DMS153 treated with DMSO at 0.1 percent for 48 hours (cell line): ENCODE results near the gene TPPP3.
"Not testable (repeated sequence)": the region's sequence is repeated elsewhere in the genome, so short reads cannot be mapped to it uniquely, and the experiment has no call there.

Experiments
- DNase-seq: peaks from one replicate; lab custom pipeline; 2025; ENCODE audit not compliant: unreplicated experiment; lab: John Stamatoyannopoulos, UW

TPPP3 gene

DNA sequence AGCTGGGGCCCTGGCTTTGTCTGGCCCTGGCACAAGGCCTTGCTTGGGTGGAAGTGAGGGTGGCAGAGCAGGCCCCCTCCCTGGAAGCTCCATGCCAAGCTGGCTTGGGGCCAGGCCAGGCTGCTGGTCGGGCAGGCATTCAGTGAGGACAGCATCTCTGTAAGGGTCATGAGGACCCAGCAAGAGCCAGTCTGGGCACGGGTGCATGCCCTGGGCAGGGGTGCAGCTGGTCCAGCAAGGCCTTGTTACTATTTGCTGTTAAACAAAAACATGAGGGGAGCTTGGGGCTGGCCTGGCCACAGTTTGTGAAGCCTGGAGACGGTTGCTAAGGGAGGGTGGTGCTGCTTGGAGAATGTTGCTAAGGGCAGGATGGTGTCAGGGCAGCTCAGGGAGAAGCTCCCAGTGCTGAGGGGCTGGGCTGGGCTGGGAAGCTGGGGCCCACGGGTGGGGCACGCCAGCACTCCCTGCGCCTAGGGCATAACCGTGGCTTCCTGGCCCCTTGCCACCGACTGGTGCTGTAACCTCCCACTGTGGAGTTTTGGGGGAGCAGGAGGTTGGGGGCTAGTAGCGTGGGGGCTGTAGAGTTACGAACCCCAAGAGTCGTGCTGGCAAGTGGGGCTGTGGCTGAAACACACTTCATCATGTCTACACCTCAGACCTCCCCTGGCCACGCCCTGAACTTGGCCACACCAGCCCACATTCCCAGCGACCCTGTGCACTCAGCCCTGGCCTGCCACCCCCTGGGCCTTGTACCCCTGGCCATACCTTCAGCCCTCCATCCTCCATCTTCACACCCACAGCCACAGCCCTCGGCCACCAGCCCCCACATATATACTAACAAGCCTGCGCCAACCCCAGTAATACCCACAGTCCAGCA lies 1.6 kb downstream of the TPPP3 start:
- DNase-seq = peak; percentile 37

DNA sequence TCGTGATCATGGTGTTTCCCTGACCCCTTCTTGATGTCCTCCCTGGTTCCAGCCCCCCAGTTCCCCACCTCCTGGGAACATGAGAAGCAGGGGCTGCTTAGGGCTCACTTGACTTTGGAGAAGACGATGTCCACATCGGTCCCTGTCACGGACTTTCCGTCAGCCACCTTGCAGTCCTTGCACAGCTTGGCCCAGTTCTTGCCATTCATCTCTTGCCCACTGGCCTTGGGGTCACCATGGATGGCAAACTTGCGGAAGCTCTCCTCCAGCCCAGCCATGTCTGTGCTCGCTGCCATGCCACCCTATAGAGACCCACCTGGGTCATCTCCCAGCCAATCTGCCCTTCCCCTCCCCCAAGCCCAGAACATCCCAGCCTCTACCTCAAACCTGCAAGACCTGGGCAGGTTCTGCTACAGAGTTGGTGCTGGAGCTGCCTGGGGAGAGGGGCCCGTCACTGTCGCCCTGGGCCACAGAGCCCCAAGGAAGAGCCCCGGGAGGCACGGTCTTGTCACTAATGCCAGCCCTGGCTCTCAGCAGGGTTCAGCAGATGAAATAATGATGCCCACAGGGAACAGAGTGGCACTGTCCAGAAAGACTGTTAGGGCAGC lies 2.4 kb downstream of the TPPP3 start:
- no peak for DNase-seq

DNA sequence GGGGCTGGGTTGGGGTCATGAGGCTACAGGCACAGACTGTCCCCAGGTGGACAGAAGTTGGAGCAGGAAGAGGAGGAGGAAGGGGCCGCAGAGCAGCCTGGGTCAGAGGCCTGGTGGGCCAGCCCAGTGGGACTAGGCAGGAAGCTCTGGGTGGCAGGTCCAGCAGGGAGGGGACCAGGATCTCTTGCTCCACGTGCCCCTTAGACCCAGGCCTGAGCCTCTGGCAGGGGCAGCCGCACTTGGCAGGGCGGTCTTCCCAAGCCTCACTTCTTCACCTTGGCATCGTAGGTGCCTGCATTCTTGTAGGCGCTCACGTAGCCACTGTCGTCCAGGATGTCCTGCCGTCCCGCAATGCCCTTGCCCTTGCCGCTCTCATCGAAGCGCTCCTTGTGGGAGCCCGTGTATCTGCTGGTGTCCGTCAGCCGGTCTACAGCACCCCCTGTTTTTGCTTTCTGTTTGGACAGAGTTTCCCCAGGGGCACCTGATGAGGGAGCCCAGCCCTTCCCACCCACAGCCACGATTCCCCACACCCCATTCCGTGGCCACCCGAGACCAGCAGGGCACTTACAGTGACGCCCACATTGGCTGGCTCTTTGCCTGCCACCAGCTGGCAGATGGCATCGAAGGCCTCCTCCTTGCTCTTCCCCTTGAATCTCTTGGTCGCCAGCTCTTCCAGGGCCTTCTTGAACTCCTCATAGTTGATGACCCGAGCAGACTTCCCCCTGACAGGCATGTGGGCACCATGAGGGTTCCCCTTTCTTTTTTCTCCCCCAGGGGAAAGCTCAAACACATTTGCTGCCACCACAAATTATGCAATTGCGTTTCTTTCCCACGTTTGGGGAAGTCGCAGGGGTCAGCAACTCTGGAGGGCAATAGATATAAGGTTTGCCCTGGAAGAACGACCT lies 3.1 kb downstream of the TPPP3 start:
- DNase-seq = no peak

DNA sequence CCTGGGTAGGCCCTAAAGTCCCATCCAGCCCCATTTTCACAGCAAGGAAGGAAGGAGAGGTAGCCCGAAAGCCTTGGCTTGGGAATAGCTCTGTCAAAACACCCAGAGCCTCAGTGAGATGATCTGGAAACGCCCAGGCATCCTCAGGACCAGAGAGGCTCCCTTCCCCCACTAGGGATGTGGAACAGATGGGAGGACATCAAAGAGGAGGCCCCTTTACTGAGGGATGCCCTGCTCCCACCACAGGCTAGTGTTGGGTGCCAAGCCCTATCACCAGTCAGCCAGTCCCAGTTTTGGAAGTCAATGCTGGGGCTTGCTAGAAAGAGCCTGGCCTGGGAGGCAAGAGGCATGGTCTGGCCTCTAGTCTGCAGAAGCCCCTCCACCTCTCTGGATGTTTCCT lies 4.7 kb downstream of the TPPP3 start:
- DNase-seq = no peak

DNA sequence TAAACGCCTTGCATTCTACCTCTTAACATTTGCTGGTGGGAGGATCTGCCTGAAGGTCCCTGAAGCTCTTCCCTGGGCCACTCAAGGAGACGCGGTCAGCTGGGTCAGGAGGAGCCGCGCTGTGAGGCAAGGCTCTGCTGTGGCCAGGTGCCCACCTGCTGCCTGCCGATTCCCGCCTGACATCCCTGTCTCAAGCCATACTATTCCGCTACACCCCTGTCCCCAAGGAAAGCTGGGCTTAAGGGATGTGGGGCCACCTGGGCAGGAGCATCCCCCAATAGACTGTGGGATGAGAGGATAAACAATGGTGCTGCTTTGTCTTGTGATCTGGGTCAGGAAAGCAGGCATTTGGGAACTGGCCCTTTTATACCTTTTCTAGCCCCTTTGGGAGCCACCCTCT lies 5.1 kb downstream of the TPPP3 start:
- no peak for DNase-seq

DNA sequence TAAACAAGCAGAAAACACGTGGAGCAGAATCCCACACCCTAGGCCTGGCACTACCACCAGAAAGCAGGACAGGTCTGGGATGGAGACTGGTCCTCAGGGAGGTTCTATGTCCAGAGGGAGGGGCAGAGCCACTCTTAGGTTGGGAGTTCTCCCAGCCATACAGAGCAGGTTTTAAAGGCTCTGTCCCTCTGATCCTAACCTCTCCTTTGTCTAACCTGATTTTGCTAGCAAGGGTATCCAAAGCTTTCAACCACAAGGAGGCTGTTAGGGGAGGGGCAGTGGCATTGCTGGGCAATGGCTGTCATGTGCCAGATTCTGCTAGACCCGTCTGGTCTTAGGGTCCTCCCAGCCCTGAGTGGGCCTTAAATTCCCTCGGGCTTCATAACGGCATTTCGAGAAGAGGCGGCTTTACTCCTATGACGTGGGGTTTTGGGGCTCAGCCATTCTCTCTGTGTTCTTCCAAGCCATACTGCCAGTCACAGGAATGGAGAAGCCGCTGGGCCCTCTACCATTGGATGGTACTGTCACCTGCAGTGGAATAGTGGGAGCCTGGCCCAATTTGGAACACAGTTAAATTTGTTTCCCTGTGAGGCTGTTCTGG lies 5.7 kb downstream of the TPPP3 start:
- no peak for DNase-seq

DNA sequence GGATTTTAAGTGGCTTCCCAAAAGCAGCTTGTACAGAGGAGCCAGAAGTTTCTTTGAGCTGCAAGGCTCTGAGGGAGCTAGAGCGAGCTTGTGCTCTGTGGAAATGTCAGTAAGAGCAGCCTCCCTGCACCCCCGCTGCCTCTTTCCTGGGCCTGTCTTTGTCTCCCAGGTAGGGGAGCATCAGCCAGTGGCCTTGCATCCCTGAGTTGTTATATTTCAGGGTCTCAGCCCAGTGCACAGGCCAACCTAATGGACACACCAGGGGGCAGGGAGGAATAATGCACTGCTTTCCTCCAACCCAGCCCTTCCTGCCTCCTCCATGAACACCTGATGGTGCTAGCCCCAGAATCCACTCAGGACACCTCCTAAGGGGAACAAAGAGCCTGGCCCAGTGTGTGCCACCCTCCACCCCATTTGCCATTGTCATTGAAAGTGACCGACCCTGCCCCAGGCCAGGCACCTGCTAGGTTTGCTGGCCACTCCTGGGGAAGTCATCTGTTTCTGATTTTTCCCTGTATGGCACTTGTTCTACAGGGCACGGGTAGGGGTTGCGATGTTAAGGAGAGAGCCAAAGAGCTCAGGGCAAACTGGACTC lies 6.3 kb downstream of the TPPP3 start:
- no peak for DNase-seq

DNA sequence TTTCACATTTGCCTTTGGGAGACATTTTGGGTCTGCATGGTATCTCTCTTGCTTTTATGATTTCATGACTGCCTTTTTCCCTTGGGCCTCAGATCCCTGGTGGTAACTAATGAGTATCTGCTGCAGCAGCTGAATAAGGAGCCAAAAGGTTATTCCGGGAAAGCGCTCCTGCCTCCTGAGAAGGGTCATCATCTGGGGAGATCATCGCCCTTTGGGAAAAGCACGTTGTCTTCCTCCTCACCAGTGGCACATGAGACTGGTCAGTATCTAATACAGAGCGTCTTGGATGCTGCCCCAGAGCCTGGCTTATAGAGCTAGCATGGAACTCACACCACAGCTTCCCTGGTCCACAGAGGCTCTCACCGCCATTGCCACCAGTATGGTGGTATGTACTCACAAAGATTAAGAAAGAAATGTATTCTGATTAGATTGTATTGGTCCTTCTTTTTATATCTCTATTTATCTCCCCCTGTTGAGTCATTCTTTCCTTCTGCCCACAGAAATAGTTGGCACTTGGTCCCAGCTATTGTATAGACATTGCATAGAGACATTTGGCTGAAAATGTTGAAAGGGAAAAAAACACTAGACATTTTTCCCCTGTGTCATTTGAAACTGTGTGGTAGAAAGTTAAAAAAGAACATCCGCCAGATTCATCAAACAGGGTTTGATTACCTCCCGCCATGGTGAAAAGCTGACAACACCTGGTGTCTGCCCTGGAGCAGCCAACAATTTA lies 8.4 kb downstream of the TPPP3 start:
- no peak for DNase-seq

DNA sequence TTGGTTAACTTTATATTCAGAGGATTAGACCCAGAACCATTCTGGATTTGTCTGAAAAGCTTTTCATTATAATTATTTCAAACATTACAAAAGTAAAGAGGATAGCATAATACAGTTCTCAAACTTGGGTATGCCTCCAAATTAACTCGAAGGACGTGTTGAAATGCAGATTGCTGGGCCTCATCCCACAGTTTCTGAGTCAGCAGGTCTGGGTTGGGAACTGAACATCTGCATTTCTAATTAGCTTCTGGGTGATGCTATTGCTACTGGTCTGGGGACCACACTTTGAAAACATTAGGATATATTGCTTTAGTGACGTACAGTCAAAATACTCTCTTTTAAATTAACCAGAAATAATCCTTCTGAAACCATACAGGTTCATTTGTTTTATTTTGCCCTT lies 10.0 kb downstream of the TPPP3 start:
- no peak for DNase-seq

DNA sequence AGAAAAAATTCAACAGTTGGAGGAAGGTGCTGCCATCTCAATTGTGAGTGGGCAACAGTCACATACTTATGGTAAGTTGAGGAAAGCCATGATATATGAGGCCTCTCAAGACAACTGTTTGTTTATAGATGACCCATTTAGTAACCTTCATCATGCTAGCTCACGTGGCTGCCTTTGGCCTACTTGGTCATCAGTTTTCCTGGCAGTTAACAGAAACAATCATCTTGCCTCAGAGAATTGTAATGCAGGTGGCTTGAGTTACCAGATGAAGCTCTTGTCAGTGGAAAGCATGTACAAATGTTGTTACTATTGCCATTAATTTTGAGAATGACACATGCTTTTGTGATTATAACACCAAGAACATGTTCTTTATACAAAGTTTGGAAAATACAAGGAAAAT lies 14.7 kb downstream of the TPPP3 start:
- DNase-seq = no peak

DNA sequence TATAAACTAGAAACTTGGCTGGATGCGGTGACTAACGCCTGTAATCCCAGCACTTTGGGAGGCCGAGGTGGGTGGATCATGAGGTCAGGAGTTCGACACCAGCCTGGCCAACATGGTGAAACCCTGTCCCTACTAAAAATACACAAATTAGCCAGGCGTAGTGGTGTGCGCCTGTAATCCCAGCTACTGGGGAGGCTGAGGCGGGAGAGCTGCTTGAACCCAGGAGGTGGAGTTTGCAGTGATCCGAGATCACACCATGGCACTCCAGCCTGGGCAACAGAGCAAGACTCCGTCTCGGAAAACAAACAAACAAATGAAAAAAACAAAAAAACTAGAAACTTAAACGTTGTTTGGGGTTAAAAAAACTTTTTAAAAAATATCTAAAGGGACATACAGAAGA lies 17.3 kb downstream of the TPPP3 start:
- not testable (repeated sequence) for DNase-seq

DNA sequence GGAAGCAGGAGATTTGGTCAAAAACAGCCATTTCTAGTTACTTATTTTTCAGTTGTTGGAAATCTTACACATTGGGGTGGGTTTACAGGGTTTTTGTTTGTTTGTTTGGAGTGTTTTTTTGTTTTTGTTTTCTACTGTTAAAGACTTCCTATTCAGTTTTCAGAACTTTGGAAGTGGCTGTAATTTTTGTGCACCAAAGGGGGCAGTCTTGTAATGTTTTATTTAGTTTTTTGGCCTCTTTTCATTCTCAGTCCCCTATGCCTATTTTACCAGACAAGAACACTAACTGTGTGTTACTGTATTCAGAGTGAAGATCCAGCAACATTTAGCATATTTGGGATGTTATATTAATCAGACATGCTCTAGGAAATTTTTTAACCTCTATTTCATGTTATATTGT lies 20.6 kb downstream of the TPPP3 start:
- DNase-seq = peak; percentile 36

DNA sequence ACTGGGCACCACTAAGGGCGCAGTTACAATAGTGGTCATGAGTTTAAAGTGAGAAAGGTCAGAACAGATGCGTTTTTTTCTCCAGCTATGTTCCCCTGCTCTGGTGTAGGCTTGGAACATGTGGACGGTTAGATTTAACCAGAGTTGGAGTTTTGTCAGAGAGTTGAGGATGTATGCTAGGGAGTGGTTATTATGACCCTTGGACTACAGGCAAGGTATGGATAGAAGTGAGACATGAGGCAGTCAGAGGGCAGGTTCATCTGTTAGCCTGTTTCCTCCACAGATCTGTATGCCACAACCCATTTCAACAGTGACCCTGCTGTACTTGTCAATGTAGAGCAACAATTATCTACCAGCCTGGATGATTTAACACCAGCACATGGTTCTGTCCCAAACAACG lies 22.6 kb downstream of the TPPP3 start:
- no peak for DNase-seq

DNA sequence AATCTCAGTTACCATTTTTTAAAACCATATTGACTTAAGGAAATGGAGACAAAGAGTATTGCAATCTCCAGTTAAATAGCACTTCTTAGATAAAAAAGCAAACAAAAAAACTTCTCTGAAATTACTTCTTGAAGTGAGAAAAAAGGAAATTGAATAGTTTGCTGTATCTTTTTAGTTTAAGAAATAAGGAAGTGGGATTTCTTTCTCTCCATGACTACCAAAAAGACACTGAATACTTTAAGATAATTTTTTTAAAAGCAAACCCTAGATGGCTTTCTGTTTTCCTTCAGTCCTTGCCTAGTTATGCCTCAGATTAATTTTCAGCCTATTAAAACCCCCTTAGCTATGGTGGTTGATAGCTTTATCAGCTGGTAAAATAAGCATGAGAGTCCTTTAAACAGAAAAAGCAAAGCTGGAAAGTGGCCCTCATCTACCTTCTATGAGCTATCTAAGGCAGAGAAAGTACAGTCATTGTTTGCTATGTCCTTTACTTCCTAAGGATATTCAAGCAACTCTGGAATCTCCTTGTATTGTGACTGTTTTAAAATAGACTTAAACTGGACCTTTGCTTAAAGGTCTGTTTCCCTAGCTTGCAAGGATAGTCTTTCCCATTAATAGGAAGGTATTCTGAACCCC lies 28.6 kb downstream of the TPPP3 start:
- no peak for DNase-seq

DNA sequence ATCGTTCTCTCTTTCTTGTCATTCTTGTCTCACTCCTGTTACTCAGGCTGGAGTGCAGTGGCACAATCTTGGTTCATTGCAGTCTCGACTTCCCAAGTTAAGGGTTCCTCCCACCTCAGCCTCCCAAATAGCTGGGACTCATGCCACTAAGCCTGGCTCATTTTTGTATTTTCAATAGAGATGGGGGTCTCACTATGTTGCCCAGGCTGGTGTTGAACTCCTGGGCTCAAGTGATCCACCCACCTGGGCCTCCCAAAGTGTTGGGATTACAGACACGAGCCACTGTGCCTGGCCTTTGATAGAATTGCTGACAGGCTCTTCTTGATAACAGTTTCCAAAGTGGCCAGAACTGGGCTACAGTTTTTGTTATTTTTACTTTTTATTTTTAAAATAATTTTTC lies 32.3 kb downstream of the TPPP3 start:
- DNase-seq = no peak

DNA sequence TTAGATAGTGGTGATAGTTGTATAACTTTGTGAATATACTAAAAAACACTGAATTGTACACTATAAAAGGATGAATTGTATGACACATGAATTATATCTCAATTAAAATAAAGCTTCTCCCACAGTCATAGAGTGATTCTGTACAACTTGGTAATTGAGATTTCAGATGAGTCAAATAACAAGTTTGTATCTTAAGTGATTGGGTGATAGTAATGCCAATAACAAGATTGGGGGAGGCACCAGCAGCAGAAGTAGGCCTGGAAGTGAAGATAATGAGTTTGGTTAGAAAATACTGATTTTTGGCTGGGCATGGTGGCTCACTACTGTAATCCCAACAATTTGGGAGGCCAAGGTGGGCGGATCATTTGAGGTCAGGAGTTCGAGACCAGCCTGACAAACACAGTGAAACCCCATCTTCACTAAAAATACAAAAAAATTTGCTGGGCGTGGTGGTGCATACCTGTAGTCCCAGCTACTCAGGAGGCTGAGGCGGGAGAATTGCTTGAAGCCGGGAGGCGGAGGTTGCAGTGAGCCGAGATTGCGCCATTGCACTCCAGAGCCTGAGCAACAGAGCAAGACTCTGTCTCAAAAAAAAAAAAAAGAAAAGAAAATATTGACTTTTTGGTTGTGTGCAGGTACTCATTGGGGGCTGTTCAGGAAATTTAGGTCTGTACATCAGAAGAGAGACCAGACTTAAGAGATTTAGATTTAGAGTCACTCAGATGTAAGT lies 33.6 kb downstream of the TPPP3 start:
- DNase-seq = not testable (repeated sequence)

DNA sequence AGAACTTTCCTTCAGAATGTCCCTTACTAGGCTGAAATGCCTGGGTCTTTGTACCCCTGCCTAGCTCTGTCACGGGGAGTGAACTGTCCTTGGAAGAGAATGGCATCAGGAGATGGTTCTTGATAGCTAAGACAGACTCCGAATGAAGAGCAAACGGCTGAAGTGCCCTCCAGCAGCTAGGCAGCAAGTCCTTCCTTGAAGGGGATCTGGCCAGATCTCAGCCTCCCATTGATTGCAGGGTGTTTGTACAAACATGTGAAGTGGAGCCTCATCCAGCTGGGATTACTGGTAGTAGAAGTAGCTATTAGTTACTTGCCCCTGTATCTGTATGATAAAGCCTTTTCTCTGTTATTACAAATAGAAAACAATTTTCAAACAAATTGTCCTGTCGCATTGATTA lies 35.7 kb downstream of the TPPP3 start:
- peak; percentile 20 for DNase-seq

DNA sequence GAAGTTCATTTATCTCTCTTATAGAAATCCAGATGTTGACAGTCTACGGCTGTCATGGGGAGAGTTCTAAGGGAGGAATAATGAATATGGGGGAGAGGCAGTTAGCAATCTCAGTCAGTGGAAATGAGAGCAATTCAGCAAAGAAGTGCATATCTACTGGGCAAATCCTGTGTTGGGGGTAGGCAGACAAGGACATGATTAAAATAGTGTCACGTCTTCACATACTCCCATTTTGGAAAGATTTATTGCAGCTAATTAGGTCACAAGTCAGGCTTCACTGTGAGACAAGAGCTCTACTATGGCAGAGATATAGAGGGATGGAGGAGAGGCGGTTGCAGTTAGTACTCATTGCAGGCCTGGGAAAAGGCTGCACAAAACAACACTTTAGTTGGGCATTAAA lies 36.9 kb downstream of the TPPP3 start:
- DNase-seq = no peak

DNA sequence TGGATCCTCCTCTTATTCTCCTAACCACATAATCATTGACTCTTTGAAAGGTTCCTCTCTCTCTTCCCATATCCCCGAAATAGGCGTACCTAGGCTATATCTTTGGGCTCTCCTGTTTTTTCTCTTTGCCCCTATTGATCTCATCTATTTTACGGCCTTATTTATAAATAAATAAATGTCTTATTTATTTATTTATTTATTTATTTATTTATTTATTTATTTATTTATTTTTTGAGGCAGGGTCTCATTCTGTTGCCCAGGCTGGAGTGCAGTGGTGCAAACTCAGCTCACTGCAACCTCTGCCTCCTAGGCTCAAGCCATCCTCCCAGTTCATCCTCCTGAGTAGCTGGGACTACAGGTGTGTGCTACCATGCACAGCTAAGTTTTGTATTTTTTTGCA lies 40.8 kb downstream of the TPPP3 start:
- not testable (repeated sequence) for DNase-seq
